ENCODE results near the gene AASS.

- TF ChIP-seq POLR2A (IDR thresholded peaks at IDR 0.05) (no peak), CTCF (IDR thresholded peaks at IDR 0.05) (no peak)
Observed at GRCh38 chr7:122059542-122059941, 84.5 kb downstream of the AASS start.
